AG08396 (cell line): Measurements from ENCODE around the gene GNG13.

Experiments used
- DNase-seq: peaks from one replicate; pipeline ENCODE4 v3.0.0; 2012; ENCODE audit warnings: low spot score, mixed read lengths

The GNG13 gene

DNA sequence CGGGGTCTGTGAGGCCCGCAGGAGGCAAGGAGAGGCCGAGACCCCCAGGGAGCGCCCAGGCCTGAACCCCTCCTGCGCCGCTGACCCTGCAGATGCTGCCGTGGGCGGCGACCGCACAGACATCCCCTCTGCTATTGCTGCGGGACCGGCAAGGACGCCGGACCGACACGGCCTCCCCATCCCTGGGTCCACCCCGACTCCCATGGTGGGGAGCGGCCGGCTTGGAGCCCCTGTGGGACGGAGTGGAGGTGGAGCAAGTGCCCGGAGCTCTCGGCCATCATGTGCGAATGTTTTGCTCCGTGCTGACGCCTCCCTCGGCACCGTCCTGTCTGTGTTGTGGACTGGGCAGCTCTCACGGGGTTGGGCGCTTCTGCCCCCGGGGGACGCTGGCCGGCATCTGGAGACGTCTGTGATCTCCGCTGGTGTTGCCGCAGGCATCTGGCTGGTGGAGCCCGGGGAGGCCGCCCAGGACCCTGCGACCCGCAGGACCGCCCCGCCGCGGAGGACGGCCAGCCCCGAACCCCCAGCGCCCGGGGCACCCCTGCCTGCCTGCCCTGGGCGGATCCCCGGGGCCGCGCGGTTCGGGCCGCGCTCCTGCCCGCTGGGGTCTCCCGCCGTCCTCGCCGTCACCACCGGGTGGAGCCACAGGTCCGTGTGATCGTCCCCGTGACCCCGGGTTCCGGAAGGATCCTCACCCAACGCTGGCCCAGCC, 12.8 kb upstream of the GNG13 start:
- peak; percentile 80 for DNase-seq

GRCh38 chr16:808085-808386, 7.5 kb upstream of the GNG13 start:
- DNase-seq = no peak

- DNase-seq = peak; percentile 99
Observed at GRCh38 chr16:807347-808084, 7.0 kb upstream of the GNG13 start.

DNA sequence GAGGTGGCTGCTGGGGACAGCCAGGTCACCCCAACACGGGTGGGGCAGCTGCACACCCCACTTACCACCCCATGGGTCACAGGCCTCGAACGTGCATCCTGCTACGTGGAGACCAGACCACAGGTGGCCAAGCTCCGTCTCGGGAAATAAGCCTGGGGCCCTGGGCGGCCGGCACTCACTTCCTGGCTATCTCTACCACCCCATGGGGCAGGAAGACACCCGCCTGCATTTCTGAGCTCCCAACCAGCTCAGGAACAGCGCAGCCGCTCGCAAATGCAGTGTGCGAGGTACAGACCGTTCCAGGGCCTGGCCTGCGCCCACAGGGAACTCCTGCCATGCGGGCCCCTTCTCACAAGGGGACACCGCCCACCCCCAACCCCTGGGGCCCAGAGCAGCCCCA, 4.9 kb upstream of the GNG13 start:
- no peak for DNase-seq

- no peak for DNase-seq
Observed at GRCh38 chr16:804193-805048, 3.9 kb upstream of the GNG13 start.

DNA sequence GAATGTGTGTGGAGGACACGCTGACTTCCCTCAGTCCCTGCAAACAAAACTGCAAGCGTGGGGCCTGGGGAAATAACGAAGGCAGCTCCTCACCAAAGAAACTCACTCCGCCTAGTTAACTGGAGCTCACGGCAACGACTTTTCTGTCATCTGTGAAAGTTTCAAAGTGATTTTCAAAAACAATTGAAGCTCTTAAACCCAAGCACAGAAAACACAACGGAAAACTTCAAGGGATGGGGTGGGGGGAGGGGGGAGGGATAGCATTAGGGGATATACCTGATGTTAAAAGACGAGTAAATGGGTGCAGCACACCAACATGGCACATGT, 3.2 kb upstream of the GNG13 start:
- no peak for DNase-seq

DNA sequence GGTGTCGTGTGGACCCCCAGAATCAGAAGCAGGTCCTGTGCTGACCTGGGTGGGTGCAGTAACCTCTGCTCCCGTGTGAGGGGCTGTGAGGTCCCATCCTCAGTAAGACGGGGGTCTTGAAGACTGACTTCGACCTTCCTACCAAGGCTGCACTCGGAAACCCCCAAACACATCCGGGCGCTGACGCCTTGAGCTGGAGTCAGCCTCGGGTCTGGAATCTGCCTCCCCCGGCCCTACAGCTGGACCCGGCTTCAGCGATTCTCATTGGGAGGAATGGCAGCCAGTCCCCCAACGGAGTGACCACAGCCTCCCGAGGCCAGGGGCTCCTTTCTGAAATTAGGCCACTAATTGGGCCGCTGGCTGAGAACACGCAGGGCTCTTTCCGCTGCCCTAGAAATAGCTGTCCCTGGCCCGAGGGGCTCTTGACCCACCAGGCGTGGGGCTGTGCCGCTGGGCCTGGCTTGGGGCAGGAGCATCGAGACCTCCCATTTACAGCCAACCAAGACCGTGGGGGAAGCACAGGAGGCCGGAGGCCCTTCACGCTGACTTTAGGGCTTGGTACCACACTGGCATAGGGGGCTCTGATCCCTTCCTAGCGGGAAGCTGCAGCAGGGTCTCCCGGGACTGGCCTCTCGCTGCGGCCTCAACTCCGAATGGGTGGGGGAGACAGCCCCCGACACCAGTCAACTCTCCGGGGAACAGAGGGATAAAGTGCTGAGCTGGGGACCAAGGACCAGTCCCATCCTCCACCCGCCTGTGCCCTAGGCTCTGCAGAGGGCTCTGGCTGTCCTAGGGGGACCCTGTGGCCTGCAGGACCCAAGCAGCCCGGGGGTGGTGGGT, 2.6 kb upstream of the GNG13 start:
- DNase-seq = no peak

DNA sequence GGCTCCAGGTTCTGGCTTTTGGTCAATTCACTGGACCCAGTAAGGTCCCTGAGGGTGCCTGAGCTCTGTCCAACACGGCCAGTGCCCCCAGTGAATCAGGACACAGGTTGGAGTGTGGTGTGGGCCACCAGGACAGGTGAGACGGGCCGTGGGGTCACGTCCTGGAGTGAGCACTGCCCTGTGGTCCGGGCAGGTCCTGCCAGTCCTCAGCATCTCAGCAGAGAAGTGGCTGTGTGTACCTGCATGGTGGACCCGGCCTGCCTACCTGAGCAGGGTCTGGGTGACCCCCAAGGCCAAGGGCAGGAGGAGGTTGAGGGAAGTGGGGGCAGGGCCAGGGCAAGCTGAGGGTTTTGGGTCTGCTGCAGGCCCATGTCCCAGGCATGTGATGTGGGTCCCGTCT, 1.9 kb upstream of the GNG13 start:
- no peak for DNase-seq

- no peak for DNase-seq
Observed at GRCh38 chr16:801584-802363, 1.2 kb upstream of the GNG13 start.

DNA sequence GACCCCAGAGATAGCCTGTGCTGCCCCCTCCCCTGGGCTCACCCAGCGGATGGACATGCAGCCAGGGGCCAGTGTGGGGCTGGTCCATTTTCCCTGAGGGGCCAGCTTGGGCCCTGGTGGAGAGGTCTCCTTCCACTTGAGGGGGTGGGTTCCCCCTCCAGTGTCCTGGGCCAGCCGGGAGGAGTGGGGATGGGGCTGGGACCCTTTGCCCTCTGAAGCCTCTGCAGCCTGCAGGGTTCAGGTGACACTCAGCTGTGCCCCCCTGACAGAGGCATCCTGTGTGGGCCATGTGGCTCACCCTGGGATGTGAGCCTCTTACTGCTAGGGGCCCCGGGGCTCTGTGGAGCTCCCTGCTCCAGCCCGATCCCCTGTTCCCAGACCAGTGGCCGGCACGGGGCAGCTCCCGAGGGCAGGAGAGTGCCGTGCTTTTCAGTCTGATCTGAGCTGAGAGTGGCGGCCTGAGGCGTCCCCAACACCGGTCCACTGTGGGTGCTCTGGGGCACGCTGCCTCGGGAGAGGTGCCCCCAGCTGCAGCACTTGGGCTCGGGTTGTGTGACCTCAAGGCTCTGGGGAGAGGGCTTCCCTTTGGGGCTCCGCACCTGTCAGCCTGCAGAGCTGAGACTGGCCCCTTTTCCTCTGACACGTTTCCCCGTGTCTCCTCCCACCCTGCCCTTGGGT, 439 bp upstream of the GNG13 start:
- DNase-seq = no peak

- no peak for DNase-seq
Observed at GRCh38 chr16:799111-799947, 1.2 kb downstream of the GNG13 start.

DNA sequence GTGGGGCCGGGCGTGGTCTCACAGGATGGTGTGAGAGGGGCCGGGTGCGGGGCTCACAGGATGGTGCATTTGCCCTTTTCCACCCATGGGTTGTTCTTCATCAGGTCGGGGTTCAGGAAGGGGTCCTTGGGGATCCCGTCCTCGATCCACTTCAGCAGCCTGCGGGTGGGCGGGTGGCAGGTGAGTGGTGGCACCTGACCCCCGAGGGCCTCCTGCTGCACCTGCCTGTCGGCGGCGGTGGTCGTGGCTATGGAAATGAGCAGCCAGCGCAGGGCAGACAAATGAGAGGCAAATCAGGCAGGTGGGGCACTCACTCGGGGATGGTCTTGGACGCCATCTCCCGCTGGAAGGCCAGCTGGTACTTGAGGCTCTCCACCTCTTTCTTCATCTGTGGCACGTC, 1.9 kb downstream of the GNG13 start:
- DNase-seq = no peak

- no peak for DNase-seq
Observed at GRCh38 chr16:797686-798085, 2.8 kb downstream of the GNG13 start.

DNA sequence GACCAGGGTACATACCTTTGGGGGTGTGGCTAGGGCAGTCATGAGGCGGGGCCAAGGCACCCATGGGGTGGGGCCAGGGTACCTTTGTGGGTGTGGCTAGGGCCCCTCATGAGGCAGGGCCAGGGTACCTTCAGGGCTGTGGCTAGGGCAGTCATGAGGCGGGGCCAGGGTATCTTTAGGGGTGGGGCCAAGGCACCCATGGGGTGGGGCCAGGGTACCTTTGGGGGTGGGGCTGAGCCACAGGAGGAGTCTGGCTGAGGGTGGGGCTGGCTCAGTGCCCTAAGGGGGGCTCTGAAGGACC, 3.5 kb downstream of the GNG13 start:
- DNase-seq = no peak

DNA sequence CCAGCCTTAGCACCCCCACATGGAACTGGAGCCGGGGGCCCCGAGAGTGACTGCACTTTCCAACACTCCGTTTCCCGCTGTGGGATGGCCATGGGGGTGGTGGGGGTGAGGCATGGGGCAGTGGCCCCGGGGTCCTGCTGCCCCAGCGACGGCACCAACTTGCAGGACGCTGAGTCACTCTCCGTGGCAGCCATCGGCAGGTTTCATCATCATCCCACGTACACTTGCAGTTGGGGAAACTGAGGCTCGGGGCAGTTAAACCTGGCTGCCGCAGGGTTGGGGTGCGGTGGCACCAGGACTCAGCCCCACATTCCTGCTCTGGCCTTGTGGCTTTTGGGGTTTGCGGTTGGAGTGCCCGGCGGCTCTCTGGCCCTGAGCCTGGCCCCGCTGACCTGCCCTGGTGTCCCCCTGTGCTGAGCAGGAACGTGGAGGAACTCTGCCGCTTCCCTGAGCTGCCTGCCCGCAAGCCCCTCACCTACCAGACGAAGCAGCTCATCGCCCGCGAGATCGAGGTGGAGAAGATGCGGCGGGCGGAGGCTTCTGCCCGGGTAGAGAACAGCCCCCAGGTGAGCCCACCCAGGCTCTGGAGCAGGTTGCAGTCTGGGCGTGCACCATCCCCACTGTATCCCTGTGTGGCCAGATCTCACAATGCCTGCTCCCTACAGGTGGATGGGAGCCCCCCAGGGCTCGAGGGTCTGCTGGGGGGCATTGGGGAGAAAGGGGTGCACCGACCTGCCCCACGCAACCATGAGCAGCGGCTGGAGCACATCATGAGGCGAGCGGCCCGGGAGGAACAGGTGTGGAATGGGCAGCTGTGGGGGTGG, 4.0 kb downstream of the GNG13 start:
- no peak for DNase-seq

DNA sequence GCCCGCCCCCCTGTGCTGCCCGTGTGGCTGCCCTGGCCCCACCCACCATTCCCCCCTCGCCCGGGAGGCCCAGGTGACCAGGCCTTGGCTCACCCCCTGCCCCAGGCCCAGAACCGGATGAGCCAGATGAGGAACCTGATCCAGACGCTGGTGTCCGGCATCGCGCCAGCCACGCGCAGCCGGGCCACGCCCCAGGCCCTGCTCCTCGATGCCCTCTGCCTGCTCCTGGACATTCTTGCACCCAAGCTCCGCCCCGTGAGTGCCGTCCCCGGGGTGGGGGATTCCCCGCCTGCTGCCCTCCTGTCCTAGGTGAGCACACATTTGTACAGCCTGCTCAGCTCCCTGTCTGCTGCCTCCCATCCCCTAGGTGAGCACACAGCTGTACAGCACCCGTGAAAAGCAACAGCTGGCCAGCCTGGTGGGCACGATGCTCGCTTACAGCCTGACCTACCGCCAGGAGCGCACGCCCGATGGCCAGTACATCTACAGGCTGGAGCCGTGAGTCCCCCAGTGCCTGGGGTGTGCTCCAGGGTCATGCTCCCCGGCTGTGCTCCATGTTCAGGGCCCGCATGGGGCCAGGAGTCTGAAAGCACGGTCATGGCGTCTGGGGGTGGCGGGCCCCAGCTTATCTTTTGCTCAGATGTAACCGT, 4.8 kb downstream of the GNG13 start:
- DNase-seq = no peak

DNA sequence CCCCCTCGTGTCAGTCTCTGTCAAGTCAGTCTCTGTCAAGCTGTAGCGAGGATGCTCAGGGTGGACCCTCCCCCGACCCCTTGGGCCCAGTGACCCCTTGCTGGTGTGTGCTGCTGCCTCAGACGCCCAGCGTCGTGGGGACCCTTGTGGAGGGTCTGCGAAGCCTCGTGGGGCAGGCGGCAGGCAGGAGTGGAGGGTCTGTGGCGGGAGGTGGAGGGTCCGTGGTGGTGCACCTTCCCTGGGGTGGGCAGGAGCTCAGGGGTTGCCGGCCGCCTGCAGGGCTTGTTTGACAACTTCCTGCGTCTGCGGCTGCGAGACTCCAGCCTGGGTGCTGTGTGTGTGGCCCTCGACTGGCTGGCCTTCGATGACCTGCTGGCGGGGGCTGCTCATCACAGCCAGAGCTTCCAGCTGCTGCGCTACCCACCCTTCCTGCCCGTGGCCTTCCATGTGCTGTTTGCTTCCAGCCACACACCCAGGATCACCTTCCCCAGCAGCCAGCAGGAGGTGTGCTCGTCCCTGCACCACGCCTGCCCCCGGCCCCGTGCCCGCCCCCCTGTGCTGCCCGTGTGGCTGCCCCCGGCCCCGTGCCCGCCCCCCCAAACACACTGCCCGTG, 5.6 kb downstream of the GNG13 start:
- no peak for DNase-seq

DNA sequence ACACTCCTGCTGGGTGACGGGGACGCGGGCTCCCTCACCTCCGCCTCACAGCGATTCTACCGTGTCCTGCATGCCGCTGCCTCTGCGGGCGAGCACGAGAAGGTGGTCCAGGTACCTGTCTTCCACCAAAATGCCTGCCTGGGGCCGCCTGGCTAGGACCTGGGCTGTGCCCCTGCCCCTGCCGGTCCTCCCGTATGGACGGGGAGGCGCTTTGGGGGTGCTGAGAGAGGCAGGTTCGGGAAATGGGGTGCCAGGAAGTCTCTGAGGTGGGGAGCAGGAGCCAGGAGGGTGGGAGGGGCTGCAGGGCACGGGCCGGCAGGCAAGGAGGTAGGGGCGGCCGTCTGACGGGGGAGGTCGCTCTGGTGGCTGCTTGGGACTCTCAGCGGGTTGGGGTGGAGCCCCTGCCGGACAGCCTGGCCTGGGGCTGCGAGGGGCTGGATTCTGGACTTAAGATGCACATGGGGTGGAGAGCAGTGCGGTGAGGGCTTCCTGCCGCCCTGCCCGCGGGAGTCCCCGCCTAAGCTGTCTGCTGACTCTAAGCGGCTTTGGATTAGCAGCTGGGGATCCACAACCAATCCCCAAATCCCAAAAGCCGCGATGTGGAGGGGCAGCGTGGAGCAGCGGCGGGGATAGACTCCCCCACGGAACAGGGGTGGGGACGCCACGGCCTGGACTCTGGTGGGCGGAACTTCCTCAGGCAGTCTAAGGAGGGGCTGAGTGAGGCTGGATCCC, 6.3 kb downstream of the GNG13 start:
- no peak for DNase-seq
